Measurements from ENCODE around the gene R3HCC1L. TPM values are rescaled to one million over a fixed set of nuclear protein-coding genes. Genes with fewer than 3 reads are reported as not detected.

R3HCC1L gene
- total and polyA plus RNA-seq, 10 of the 15 experiments (the other 5 are each of a cell fraction or from before 2014, with no cell fraction given): 11.3 to 20.3 (median 15.3) TPM

- TF ChIP-seq, protein P1, sequence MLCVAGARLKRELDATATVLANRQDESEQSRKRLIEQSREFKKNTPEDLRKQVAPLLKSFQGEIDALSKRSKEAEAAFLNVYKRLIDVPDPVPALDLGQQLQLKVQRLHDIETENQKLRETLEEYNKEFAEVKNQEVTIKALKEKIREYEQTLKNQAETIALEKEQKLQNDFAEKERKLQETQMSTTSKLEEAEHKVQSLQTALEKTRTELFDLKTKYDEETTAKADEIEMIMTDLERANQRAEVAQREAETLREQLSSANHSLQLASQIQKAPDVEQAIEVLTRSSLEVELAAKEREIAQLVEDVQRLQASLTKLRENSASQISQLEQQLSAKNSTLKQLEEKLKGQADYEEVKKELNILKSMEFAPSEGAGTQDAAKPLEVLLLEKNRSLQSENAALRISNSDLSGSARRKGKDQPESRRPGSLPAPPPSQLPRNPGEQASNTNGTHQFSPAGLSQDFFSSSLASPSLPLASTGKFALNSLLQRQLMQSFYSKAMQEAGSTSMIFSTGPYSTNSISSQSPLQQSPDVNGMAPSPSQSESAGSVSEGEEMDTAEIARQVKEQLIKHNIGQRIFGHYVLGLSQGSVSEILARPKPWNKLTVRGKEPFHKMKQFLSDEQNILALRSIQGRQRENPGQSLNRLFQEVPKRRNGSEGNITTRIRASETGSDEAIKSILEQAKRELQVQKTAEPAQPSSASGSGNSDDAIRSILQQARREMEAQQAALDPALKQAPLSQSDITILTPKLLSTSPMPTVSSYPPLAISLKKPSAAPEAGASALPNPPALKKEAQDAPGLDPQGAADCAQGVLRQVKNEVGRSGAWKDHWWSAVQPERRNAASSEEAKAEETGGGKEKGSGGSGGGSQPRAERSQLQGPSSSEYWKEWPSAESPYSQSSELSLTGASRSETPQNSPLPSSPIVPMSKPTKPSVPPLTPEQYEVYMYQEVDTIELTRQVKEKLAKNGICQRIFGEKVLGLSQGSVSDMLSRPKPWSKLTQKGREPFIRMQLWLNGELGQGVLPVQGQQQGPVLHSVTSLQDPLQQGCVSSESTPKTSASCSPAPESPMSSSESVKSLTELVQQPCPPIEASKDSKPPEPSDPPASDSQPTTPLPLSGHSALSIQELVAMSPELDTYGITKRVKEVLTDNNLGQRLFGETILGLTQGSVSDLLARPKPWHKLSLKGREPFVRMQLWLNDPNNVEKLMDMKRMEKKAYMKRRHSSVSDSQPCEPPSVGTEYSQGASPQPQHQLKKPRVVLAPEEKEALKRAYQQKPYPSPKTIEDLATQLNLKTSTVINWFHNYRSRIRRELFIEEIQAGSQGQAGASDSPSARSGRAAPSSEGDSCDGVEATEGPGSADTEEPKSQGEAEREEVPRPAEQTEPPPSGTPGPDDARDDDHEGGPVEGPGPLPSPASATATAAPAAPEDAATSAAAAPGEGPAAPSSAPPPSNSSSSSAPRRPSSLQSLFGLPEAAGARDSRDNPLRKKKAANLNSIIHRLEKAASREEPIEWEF (IDR thresholded peaks at IDR 0.05; ENCODE audit: insufficient replicate concordance, low read depth, low read length): no peak
- TF ChIP-seq SRF (IDR thresholded peaks at IDR 0.05; ENCODE audit: low read depth in 2 of 2, low read length in 2 of 2): no peak
Measured at GRCh38 chr10:98272656-98273055, 138.2 kb downstream of the R3HCC1L start (continued).

GRCh38 chr10:98273057-98273850 is 138.8 kb downstream of the R3HCC1L start:
- no peaks in the 10 kb centered on the region for H3K4me1 ChIP-seq (ENCODE audit: control insufficient read depth, insufficient read depth, low read length)
- peaks cover 3% of the 10 kb centered on the region; the same call in 1 of the 2 replicates for H4K20me1 ChIP-seq (ENCODE audit: control insufficient read depth, insufficient read depth)
- no TSS peak for BruUV-seq (replicated peaks)
- DNase-seq (ENCODE audit: low read depth, low spot score) (no peak), FAIRE-seq (no peak), ATAC-seq (no peak)
- H2AFZ ChIP-seq (ENCODE audit: control insufficient read depth, low read depth, low read length): no peak overlapping the region
- no peak overlapping the region for H3K27ac ChIP-seq (ENCODE audit: control insufficient read depth, insufficient read depth)
- H3K79me2 ChIP-seq (ENCODE audit: control insufficient read depth, insufficient read depth, low read length): no peaks in the 10 kb centered on the region
- no peaks in the 10 kb centered on the region for H3K36me3 ChIP-seq (ENCODE audit: control insufficient read depth in 2 of 2, insufficient read depth in 2 of 2, low read length in 1 of 2)
- H3K9me3 ChIP-seq (replicated peaks; ENCODE audit: control insufficient read depth, insufficient read depth, low read length): no peaks in the 10 kb centered on the region
- CTCF ChIA-PET: no interaction called here
- intact Hi-C loops (cut with micrococcal nuclease; ENCODE audit: unreplicated experiment) (no loop called here), in situ Hi-C loops (cut with MboI) (no loop called here)
- H3K9ac ChIP-seq (ENCODE audit: control insufficient read depth, insufficient read depth, low read length): no peak overlapping the region
- RAD21 ChIA-PET (ENCODE audit: unreplicated experiment): no interaction called here
- WGBS (ENCODE audit: insufficient coverage, insufficient replicate concordance, low lambda C conversion rate, missing lambda C conversion rate): 60% methylated on average over 9 of the region's 9 CpGs
- no peak overlapping the region for H3K4me2 ChIP-seq (ENCODE audit: control insufficient read depth, insufficient read depth)
- SMC1A ChIA-PET (ENCODE audit: uncharacterized antibody, unreplicated experiment): no interaction called here
- POLR2A ChIA-PET: no interaction called here
- H3K4me3 ChIP-seq: no peak overlapping the region
- H3K27me3 ChIP-seq (replicated peaks in 1 of 2; ENCODE audit: control insufficient read depth in 2 of 2, insufficient read depth in 2 of 2, low read length in 1 of 2): peaks cover 6 to 7% of the 10 kb centered on the region in 2 experiments
- TF ChIP-seq SUZ12 (IDR thresholded peaks at IDR 0.05; ENCODE audit: unreplicated experiment) (no peak), CBX3 (IDR thresholded peaks at IDR 0.05; ENCODE audit: borderline replicate concordance, low read depth) (no peak), PML (IDR thresholded peaks at IDR 0.05; ENCODE audit: low read length) (no peak), FOXK2 (IDR thresholded peaks at IDR 0.05) (no peak), FOXM1 (IDR thresholded peaks at IDR 0.05; ENCODE audit: low read depth, low read length) (no peak), CTCF (IDR thresholded peaks at IDR 0.05 in 2 of 3, conservative IDR thresholded peaks at IDR 0.05 in 1 of 3; ENCODE audit: control insufficient read depth in 2 of 3, extremely low read depth in 1 of 3, insufficient read depth in 1 of 3, low read depth in 3 of 3, low read length in 3 of 3) (no peak), CHD4 (IDR thresholded peaks at IDR 0.05) (no peak), ASH2L (IDR thresholded peaks at IDR 0.05; ENCODE audit: borderline replicate concordance, low read depth) (no peak), ZNF622 (IDR thresholded peaks at IDR 0.05) (no peak)
- TF ChIP-seq, protein P2, sequence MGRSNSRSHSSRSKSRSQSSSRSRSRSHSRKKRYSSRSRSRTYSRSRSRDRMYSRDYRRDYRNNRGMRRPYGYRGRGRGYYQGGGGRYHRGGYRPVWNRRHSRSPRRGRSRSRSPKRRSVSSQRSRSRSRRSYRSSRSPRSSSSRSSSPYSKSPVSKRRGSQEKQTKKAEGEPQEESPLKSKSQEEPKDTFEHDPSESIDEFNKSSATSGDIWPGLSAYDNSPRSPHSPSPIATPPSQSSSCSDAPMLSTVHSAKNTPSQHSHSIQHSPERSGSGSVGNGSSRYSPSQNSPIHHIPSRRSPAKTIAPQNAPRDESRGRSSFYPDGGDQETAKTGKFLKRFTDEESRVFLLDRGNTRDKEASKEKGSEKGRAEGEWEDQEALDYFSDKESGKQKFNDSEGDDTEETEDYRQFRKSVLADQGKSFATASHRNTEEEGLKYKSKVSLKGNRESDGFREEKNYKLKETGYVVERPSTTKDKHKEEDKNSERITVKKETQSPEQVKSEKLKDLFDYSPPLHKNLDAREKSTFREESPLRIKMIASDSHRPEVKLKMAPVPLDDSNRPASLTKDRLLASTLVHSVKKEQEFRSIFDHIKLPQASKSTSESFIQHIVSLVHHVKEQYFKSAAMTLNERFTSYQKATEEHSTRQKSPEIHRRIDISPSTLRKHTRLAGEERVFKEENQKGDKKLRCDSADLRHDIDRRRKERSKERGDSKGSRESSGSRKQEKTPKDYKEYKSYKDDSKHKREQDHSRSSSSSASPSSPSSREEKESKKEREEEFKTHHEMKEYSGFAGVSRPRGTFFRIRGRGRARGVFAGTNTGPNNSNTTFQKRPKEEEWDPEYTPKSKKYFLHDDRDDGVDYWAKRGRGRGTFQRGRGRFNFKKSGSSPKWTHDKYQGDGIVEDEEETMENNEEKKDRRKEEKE (IDR thresholded peaks at IDR 0.05): no peak
